RWPE1 (cell line): ENCODE results near the gene LRRC72.
"Not testable (repeated sequence)": the region's sequence is repeated elsewhere in the genome, so short reads cannot be mapped to it uniquely, and the experiment has no call there.

ENCODE experiments used
- CTCF ChIA-PET: fragments of 350-600 bp; sonication (Branson Sonifier 250); formaldehyde crosslinking; extraction: SDS; loops from one replicate; lab custom pipeline; 2021; lab: Yijun Ruan, JAX
- POLR2A ChIA-PET: fragments of 400-600 bp; formaldehyde crosslinking; extraction: SDS; loops from one replicate; lab custom pipeline; 2020; ENCODE audit warnings: antibody characterized with exemption; ENCODE audit not compliant: low non-redundant PET; lab: Yijun Ruan, JAX
- DNase-seq: peaks from one replicate; pipeline ENCODE4 v3.0.0; 2012; ENCODE audit warnings: low spot score
- H3K27ac ChIP-seq: fragments of 450-650 bp; 2 replicates; pipeline ENCODE4 v1.5.1; 2017
- CTCF ChIP-seq: fragments of 450-650 bp; conservative IDR thresholded peaks from 2 replicates; pipeline ENCODE4 v1.5.1; 2017; ENCODE audit warnings: low read depth, mild to moderate bottlenecking

Gene LRRC72

GRCh38 chr7:16592395-16592794 lies 65.8 kb downstream of the LRRC72 start:
- H3K27ac ChIP-seq, result no peak overlapping the region
- no peak for DNase-seq
- ChIA-PET POLR2A (no interaction called here), CTCF (no interaction called here)
- no peak for TF ChIP-seq CTCF

GRCh38 chr7:16594061-16594460 lies 67.4 kb downstream of the LRRC72 start:
- POLR2A ChIA-PET, result no interaction called here
- CTCF ChIA-PET, result no interaction called here
- no peak for TF ChIP-seq CTCF
- no peak overlapping the region for H3K27ac ChIP-seq
- no peak for DNase-seq

GRCh38 chr7:16594676-16595075 lies 68.1 kb downstream of the LRRC72 start:
- CTCF ChIA-PET, result no interaction called here
- POLR2A ChIA-PET, result no interaction called here
- no peak for TF ChIP-seq CTCF
- no peak overlapping the region for H3K27ac ChIP-seq
- DNase-seq, result no peak

GRCh38 chr7:16595596-16595995 lies 69.0 kb downstream of the LRRC72 start:
- DNase-seq, H3K27ac ChIP-seq, POLR2A ChIA-PET, CTCF ChIA-PET: not testable (repeated sequence)

- ChIA-PET POLR2A (no interaction called here), CTCF (interaction anchor here (0.6 kb wide), 1 partner anchor 466 kb away, joined by 3 read pairs; no protein-coding TSS in a partner anchor)
- H3K27ac ChIP-seq, result no peak overlapping the region
- no peak for DNase-seq
- TF ChIP-seq CTCF, result no peak
Measured at GRCh38 chr7:16598015-16598414, 71.4 kb downstream of the LRRC72 start.

- no peak for TF ChIP-seq CTCF
- no peak overlapping the region for H3K27ac ChIP-seq
- DNase-seq, result no peak
- CTCF ChIA-PET, result interaction anchor here (0.6 kb wide), 1 partner anchor 400 kb away, joined by 3 read pairs; no protein-coding TSS in a partner anchor
- POLR2A ChIA-PET, result no interaction called here
Measured at GRCh38 chr7:16599860-16600259, 73.2 kb downstream of the LRRC72 start.

GRCh38 chr7:16603633-16604032 lies 77.0 kb downstream of the LRRC72 start:
- CTCF ChIA-PET, result interaction anchor here (0.6 kb wide), 1 partner anchor 282 kb away, joined by 4 read pairs; no protein-coding TSS in a partner anchor

More at GRCh38 chr7:16603633-16604032, 77.0 kb downstream of the LRRC72 start:
- no peak overlapping the region for H3K27ac ChIP-seq
- POLR2A ChIA-PET, result no interaction called here
- no peak for TF ChIP-seq CTCF
- no peak for DNase-seq
